ENCODE data around the gene ARHGAP24.

The ARHGAP24 gene

GRCh38 chr4:85474818-85475630, at the start of gene ARHGAP24:
ARHGAP24 (plus strand) TSS chr4:85475150.
- peak; percentile 63 for DNase-seq

DNA sequence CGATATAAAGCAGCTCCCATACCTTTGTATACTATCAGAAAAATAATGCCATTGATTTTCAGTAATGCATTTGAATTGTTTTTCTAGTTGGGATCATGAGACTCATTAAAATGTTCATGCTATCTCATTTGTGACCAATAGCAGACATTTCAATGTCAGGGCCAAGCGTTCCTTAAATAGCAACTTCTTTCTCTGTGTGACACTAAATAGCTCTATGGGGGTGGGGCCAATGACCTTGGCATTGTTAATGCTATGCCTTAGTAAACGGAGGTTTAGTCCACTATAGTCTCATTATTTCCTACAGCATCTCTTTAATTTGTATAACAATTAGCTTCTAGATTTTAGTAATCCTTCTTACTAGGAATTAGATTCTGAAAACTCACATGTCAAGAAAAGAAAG, 48.6 kb upstream of the ARHGAP24 start:
- DNase-seq = no peak

GRCh38 chr4:85427123-85427522, 47.8 kb upstream of the ARHGAP24 start:
- DNase-seq = no peak

DNA sequence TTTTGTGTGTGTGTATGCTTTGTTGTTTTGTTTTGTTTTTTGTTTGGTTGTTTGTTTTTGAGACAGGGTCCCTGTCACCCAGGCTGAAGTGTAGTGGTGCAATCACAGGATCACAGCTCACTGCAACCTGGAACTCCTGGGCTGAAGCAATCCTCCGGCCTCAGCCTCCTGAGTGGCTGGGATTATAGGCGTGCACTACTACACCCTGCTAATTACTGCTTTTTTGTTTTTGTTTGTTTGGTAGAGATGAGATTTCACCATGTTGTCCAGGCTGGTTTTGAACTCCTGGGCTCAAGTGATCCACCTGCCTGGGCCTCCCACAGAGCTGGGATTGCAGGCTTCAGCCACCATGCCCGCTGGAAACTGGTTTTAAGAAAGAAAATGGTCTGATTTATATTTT, 44.7 kb upstream of the ARHGAP24 start:
- DNase-seq = no peak

GRCh38 chr4:85430697-85431096, 44.3 kb upstream of the ARHGAP24 start:
- DNase-seq = no peak

GRCh38 chr4:85431156-85431555, 43.8 kb upstream of the ARHGAP24 start:
- no peak for DNase-seq

- DNase-seq = no peak
These were observed 43.0 kb upstream of the ARHGAP24 start for GRCh38 chr4:85431881-85432485.

- no peak for DNase-seq
These were observed 29.8 kb upstream of the ARHGAP24 start for GRCh38 chr4:85445050-85445639.

- DNase-seq = no peak
These were observed 28.6 kb upstream of the ARHGAP24 start for GRCh38 chr4:85446141-85446861.

DNA sequence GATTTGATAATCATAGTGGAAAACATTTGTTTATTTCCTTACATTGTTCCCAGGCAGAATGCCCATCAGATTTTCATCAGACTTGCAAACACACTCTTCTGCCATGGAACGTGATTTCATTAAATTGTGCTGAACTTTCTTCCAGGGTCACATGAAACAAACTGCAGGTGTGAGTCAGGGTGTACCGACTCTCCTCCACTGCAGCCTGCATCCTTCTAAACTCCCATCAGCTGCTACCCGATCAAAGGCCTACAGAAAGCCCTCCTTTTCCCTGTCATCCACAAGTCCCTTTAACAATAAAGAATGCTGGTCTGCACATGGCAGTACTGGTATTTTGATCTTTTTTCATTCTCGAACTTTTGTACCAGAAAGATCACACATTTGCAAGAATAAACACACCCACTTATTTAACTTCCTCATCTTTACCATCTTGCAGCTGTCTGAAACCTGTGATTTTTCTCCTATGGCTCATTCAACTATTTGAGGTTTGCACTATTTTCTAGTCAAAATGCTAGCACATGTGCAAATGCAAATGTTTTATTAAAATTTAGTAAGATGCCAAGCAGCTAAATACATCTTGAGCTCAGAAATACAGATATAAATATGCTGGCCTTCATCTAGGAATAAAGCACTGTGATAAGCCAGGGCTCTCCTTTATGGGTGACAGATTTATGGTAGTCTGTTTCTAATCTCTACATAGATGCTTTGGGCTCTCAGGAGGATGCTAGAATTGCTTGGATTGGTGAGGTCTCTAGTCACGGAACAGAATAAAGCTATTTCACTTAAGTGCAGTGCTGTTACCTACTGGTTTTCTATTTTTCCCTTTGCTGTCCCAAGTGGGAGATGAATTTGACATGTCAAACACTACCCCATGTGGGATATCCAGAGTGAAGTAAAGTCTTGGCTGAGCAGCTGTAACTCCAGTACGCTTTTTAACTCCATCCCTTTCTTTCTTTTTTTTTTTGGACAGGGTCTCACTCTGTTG, 25.8 kb upstream of the ARHGAP24 start:
- no peak for DNase-seq

DNA sequence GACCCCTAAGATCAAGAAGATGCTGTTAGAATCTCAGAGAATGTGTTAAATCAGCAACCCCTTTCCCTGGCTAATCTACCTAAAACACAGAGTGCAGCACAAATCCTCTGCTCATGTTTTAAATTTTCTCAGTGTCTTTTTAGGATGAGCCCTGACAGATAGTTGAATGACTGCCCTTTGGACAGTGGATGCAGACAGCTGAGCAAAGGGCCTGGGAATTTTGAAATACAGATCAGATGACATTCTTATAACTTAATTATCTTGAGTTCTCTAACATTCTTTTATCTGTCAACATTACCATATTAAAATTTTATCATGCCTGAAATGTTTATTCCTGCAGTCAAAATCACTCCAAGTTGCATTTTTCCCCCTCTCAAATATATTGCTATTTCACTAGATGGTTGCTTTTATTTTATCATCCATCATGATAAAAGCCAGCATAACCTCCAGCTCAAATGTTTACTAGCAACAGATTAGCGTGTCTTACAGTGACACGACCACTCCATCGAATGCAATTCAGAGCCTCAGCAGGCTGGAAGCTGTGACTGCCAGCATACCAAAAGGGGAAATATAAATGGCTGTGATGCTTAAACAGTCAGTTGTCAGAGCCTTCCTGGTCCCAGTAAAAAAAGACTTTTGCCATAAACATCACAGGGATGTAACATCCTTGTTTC, 22.8 kb upstream of the ARHGAP24 start:
- no peak for DNase-seq

GRCh38 chr4:85455942-85456341, 19.0 kb upstream of the ARHGAP24 start:
- no peak for DNase-seq

DNA sequence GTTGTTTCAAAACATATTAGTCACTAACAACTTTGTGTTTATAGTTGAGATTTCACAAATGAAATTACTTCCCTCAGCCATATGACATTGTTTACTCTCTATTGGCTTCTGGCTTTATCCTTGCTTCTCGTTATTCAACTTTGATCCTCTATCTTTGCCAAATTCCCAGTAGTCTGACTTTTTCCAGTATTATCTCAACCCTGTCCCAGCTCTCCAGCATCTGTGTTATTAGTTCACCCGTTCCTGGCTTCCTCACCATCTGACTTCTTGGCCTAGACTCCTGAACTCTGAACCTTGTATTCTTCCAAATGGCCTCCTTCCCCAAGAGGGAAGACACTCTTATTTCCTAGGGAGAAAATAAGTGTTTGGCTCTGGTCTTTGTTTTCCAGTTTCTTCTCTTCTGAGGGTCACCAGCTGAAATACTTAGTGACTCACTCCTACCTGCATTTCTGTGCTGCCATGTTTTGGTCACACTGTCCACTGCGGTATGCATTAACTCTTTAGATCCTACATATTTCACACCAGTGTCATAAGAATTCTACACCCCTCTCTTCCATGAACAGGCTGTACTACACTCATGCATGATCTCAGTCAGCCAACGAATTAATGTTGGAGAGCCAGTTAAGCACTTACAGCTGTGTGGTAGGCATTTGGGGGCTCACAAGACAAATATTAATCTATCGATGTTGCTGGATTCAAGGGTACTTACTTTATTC, 17.0 kb upstream of the ARHGAP24 start:
- no peak for DNase-seq

DNA sequence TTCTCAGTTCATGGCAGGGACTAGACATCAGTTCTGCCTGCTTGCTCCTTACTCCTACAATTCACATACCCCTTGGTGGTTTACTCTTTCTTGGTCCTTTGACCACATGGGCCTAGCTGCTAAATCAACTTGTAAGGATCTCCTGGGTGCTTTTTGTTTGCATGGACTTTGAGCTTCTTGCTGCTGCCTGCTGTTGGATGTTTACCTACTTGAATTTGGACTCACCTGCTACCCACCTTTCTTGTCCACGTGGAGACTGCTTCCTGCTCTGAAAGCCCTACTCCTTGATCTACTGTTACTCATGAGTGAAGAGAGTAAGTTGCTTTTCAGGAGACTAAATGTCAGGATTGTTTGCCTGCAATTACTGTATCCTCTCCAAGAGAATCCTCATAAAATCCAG, 15.2 kb upstream of the ARHGAP24 start:
- DNase-seq = no peak

DNA sequence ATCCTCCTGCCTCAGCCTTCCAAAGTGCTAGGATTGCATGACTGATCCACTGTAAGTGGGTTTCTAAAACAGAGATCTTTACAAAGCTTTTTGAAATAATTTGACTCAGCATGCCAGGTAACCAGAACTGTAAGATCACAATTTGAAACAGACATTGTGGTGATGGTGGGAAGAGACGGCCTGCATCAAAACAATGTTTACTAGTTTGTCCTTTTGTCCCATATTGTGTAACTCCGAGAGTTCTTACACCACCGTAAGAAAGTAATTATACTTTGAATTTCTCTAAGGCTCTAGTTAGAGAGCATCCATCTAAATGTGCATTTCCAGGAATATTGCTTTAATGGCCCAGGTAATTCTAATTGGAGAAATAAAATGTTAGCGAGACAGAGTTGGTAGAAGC, 594 bp upstream of the ARHGAP24 start:
- DNase-seq = no peak

DNA sequence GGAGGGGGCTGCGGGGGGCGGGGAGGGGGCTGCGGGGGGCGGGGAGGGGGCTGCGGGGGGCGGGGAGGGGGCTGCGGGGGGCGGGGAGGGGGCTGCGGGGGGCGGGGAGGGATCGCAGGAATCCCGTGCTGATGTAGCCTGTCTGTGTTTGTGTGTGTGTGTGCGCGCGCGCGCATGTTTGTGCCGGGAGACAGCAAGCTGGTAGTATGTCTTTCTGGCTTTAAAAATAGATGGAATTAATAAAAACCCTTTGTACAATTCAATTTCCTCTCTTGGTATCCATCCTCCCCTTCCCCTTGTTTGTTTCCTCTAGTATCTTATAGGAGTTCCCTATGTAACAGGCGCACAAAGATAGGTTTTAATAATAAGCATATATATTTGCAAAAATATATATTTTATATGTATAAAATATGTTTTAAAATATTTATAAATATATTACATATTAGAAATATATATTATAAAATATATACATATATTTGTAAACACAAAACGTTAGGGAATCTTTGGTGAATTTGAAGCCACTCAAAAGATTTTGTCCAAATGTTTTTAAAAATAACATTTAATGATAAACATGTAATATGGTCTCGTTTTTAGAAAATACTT, 782 bp downstream of the ARHGAP24 start:
- peak; percentile 26 for DNase-seq

DNA sequence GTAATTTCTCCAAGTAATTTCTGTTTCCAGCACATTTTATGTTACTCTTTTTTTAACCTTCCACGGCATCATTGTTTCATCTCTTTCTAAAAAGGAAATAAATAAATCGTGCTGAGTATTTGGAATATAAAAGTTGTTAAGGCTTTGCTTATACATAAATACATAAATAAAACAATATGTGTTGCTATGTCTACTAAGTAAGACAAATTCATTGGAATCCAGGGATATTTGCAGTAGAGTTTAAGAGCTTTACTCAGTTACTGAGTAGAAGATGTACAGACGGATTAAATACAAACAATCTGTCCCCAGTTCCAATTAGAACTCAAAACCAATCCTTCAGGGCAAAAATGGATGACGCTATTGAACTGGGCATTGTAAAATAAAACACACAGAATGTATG, 1.4 kb downstream of the ARHGAP24 start:
- no peak for DNase-seq

GRCh38 chr4:85477534-85477933, 2.6 kb downstream of the ARHGAP24 start:
- DNase-seq = no peak

- no peak for DNase-seq
These were observed 3.6 kb downstream of the ARHGAP24 start for GRCh38 chr4:85478576-85478975.

DNA sequence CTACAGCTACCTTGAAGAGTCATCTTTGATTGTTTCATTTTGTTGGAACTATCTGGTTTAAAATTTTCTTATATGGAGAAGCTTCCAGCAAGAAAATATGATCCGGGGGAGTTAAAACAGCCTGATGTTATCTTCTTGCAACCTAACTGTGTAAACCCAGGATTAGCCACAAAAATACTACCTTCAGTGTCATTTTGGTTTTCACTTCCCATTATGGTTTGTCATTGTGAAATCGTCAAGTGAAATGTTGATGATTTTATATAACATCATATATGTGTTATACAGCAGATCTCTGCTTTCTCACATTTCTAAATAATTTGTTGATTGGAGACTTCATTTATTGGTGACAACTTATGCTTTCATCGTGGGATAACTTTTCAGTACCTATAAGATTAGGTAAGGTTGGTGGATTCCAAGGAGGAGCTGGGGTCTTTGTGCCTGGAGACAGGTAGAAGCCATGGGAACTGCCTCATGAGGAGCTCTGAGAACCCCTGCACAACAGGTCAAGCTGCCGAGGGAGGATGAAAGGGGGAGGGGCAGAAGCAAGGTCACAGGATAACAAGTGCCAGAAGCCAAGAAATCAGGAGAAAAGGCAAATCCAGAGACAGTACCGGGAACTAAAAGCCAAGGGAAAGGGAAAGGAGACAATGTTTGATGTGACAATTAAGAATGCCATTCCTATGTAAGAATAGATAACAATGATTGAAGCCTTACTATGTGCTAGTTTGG, 7.2 kb downstream of the ARHGAP24 start:
- no peak for DNase-seq
